GM20000 (cell line): Measurements from ENCODE around the gene HRC.

Experiments
- DNase-seq: peaks from one replicate; pipeline ENCODE4 v3.0.0; 2012; ENCODE audit warnings: low spot score
- CTCF ChIP-seq: IDR thresholded peaks from 2 replicates; pipeline ENCODE4 v1.5.1; 2012; ENCODE audit warnings: mild to moderate bottlenecking, control low read depth; ENCODE audit errors: extremely low read depth, missing control alignments

HRC gene

GRCh38 chr19:49157445-49158224, 2.4 kb upstream of the HRC start, which contains the start of gene TRPM4:
TSS of gene TRPM4 (plus strand) at chr19:49157792. CDS start at chr19:49157867, 75 bp downstream.
- TF ChIP-seq CTCF: no peak
- DNase-seq: no peak

GRCh38 chr19:49155820-49156346, 687 bp upstream of the HRC start:
- TF ChIP-seq CTCF: no peak
- DNase-seq: no peak

GRCh38 chr19:49154279-49154678, 917 bp downstream of the HRC start:
- TF ChIP-seq CTCF: no peak
- DNase-seq: no peak

GRCh38 chr19:49153167-49153809, 1.9 kb downstream of the HRC start:
- DNase-seq: no peak
- no peak for TF ChIP-seq CTCF

- no peak for TF ChIP-seq CTCF
- no peak for DNase-seq
Measured at GRCh38 chr19:49152119-49152550, 3.1 kb downstream of the HRC start.

- no peak for TF ChIP-seq CTCF
- DNase-seq: no peak
Measured at GRCh38 chr19:49151267-49152118, 3.7 kb downstream of the HRC start.

GRCh38 chr19:49150944-49151243, 4.3 kb downstream of the HRC start:
- no peak for DNase-seq
- TF ChIP-seq CTCF: no peak
